Right lobe of liver (tissue), 6 donors: ENCODE data around the gene ABCG5. TPM values are rescaled to one million over a fixed set of nuclear protein-coding genes. Genes with fewer than 3 reads are reported as not detected.

ENCODE experiments used
- ATAC-seq, 4 donors: fragments of 200-7000 bp; cut with Tn5 transposase; one replicate each; pipeline ENCODE4 v1.9.1; 2020; ENCODE audit warnings: mild to moderate bottlenecking in 4 of 4, moderate library complexity in 4 of 4
- DNase-seq, 3 donors: peaks; one replicate each; pipeline ENCODE4 v3.0.0-alpha.2; 2020
- H3K27ac ChIP-seq, 3 donors: fragments of 200-600 bp; one replicate each; pipeline ENCODE4 v1.8.0; 2022
- H3K27me3 ChIP-seq, 2 donors: fragments of 200-600 bp; one replicate each; pipeline ENCODE4 v1.8.0; 2022
- H3K36me3 ChIP-seq, 4 donors: fragments of 200-600 bp; sonication (generic) in 1 of 4; one replicate each; pipeline versions ENCODE4 v1.5.1 to v1.8.0; 2017 to 2022; ENCODE audit warnings: control low read depth in 1 of 4
- H3K4me1 ChIP-seq, 4 donors: fragments of 200-600 bp; sonication (generic) in 1 of 4; one replicate each; pipeline versions ENCODE4 v1.5.1 to v1.8.0; 2017 to 2022; ENCODE audit warnings: control low read depth in 1 of 4
- H3K4me3 ChIP-seq, 3 donors: fragments of 200-600 bp; one replicate each; pipeline ENCODE4 v1.8.0; 2022
- H3K9me3 ChIP-seq, 4 donors: fragments of 200-600 bp; sonication (generic) in 1 of 4; one replicate each; pipeline versions ENCODE4 v1.5.1 to v1.8.0; 2017 to 2022; ENCODE audit warnings: control low read depth in 1 of 4
- POLR2A ChIP-seq: fragments of 450-650 bp; IDR thresholded peaks from one replicate; pipeline ENCODE4 v1.6.1; 2017; ENCODE audit warnings: antibody characterized with exemption, mild to moderate bottlenecking
- WGBS: methylation state at CpG from one replicate; pipeline ENCODE4 v1.1.6; 2018; ENCODE audit warnings: low coverage, low lambda C conversion rate; ENCODE audit not compliant: insufficient coverage; ENCODE audit errors: missing lambda C conversion rate; 5-methylcytosine and 5-hydroxymethylcytosine counted together
- intact Hi-C, 2 donors: fragments of 100-400 bp; cut with DNase I; formaldehyde crosslinking; loops; one replicate each; pipeline versions ENCODE4 v1.11.2 to v1.14.1; 2022
- total RNA-seq, 6 experiments: library from RNA; depleted of rRNA in 2 of 6; stranded (reverse); fragments of >200 nt in 2 of 6; fragmentation: NEBNext Ultra II Directional in 3 of 6; extraction: Animal tissue kit (Norgen Biotek cat#: 25700) in 3 of 6; gene quantifications; one replicate each; pipeline versions ENCODE4 v1.1.0 to v1.2.4, GENCODE V29; 2016 to 2023
- TF ChIP-seq, protein P1 (sequence below), 4 donors: fragments of 200-600 bp in 3 of 4; fragments of 450-650 bp in 1 of 4; IDR thresholded peaks; one replicate each; pipeline versions ENCODE4 v1.5.1 to v1.8.0; 2016 to 2022; ENCODE audit warnings: antibody characterized with exemption in 4 of 4, mild to moderate bottlenecking in 2 of 4
- donor health status: DM: no; HTN: yes; CAD: no.
- donor health status: DM: no; HTN: no; CAD: no.
- donor health status: DM: no; HTN: no; CAD: no.
- donor health status: DM: no; HTN: yes; CAD: no.
- donor health status: DM: no; HTN: yes; CAD: no.

The ABCG5 gene
- total RNA-seq, 6 experiments from 2014 or later, result 15.3 to 63.5 (median 35.4) TPM

DNA sequence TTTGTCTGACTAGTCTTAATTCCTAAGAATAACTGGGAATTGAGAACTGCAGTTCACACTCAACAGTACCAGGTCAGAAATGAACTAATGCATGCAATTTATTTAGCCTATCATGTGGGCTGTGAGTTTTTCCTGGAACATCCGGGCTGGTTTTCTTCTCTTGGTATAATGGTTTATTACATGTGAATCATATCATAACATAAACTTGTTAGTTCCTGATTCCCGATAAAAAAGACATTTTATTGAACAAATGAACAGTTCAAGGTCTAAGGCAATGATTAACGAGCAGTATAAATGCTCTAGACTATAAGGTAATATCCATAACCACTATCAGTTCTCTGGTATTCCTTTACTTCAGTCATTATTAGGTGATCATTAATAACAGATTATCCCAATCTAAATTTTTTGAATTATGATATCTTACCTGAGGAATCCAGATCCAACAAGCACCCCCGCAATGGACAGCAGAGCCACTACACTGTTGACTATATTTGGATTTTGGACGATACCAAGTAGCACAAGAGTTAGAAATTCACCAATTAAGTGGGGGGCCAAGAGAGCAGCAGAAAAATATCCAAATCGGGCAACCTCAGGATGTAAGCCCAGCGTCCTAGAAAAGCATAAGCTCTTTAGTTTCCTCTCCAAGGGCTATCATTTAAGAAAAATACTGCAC, 19.0 kb downstream of the ABCG5 start:
- intact Hi-C loops, result no loop called here
- Histone ChIP-seq H3K36me3 (peaks cover 0 to 44% (median 4%) of the 10 kb centered on the region in 4 donors), H3K4me3 (no peak overlapping the region), H3K27ac (no peak overlapping the region), H3K27me3 (no peaks in the 10 kb centered on the region), H3K9me3 (no peaks in the 10 kb centered on the region), H3K4me1 (peaks cover 0 to 26% (median 12%) of the 10 kb centered on the region in 4 donors)
- DNase-seq (no peak), ATAC-seq (peak in 3 of 4 donors; percentile 35 to 47 (median 46))
- 29% methylated on average over 7 of the region's 7 CpGs for WGBS
- TF ChIP-seq, protein P1, sequence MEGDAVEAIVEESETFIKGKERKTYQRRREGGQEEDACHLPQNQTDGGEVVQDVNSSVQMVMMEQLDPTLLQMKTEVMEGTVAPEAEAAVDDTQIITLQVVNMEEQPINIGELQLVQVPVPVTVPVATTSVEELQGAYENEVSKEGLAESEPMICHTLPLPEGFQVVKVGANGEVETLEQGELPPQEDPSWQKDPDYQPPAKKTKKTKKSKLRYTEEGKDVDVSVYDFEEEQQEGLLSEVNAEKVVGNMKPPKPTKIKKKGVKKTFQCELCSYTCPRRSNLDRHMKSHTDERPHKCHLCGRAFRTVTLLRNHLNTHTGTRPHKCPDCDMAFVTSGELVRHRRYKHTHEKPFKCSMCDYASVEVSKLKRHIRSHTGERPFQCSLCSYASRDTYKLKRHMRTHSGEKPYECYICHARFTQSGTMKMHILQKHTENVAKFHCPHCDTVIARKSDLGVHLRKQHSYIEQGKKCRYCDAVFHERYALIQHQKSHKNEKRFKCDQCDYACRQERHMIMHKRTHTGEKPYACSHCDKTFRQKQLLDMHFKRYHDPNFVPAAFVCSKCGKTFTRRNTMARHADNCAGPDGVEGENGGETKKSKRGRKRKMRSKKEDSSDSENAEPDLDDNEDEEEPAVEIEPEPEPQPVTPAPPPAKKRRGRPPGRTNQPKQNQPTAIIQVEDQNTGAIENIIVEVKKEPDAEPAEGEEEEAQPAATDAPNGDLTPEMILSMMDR (IDR thresholded peaks at IDR 0.05), result no peak
- no peak for TF ChIP-seq POLR2A

- intact Hi-C loops, result no loop called here
- Histone ChIP-seq H3K27me3 (no peaks in the 10 kb centered on the region), H3K27ac (no peak overlapping the region), H3K4me3 (no peak overlapping the region), H3K9me3 (no peaks in the 10 kb centered on the region), H3K36me3 (peaks cover 0 to 37% (median 2%) of the 10 kb centered on the region in 4 donors), H3K4me1 (peaks cover 0 to 21% (median 9%) of the 10 kb centered on the region in 4 donors)
- peak; percentile 29 to 80 (median 44) for ATAC-seq
- peak in 1 of 3 donors; percentile 65 for DNase-seq
- TF ChIP-seq, protein P1 (IDR thresholded peaks at IDR 0.05), result no peak
- 34% methylated on average over 5 of the region's 5 CpGs for WGBS
Observed at GRCh38 chr2:43818761-43819160, 19.9 kb downstream of the ABCG5 start.

- TF ChIP-seq POLR2A, result no peak
- TF ChIP-seq, protein P1 (IDR thresholded peaks at IDR 0.05), result no peak
- Histone ChIP-seq H3K9me3 (no peaks in the 10 kb centered on the region), H3K27ac (no peak overlapping the region), H3K36me3 (peaks cover 0 to 17% (median 0%) of the 10 kb centered on the region in 4 donors), H3K27me3 (no peaks in the 10 kb centered on the region), H3K4me1 (peaks cover 0 to 10% (median 4%) of the 10 kb centered on the region in 4 donors), H3K4me3 (no peak overlapping the region)
- intact Hi-C loops, result no loop called here
- DNase-seq, result no peak
- ATAC-seq, result no peak
- 82% methylated on average over 3 of the region's 3 CpGs for WGBS
Observed at GRCh38 chr2:43814711-43815110, 23.9 kb downstream of the ABCG5 start.

GRCh38 chr2:43812947-43813346, 25.7 kb downstream of the ABCG5 start:
- TF ChIP-seq POLR2A, result no peak
- TF ChIP-seq, protein P1 (IDR thresholded peaks at IDR 0.05), result no peak
- no peaks in the 10 kb centered on the region for H3K9me3 ChIP-seq
- no peak overlapping the region for H3K27ac ChIP-seq
- peaks cover 0 to 12% (median 0%) of the 10 kb centered on the region in 4 donors for H3K36me3 ChIP-seq
- DNase-seq (no peak), ATAC-seq (no peak)
- H3K4me3 ChIP-seq, result no peak overlapping the region
- 51% methylated on average over 2 of the region's 2 CpGs for WGBS
- H3K27me3 ChIP-seq, result no peaks in the 10 kb centered on the region
- H3K4me1 ChIP-seq, result peaks cover 0 to 21% (median 5%) of the 10 kb centered on the region in 4 donors
- intact Hi-C loops, result no loop called here
